Measurements from ENCODE around the gene TRAM2. TPM values are rescaled to one million over a fixed set of nuclear protein-coding genes. Genes with fewer than 3 reads are reported as not detected.

TRAM2 gene
- total and polyA plus RNA-seq, 2 of the 13 experiments (the other 11 are each of a cell fraction or from before 2014, with no cell fraction given): 49.1 to 72.5 TPM

DNA sequence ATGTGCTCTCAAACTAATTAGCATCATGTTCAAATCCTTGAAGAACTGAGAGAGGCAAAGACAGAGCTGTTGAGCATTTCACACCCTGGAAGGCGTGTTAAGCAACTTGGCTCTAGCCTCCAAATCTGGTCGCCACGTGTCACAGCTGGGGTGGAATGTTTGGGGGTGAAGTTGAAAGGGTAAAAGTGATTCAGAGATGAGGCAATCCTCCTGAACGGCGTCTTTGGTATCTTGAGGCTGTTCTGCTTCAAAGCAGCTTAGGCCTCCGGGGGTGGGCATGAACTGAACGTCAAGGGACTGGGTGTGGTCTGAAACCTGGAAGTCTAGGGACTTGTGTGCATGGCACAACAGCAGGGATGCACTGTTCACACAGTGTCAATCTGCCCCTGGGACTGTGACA is 62.3 kb downstream of the TRAM2 start (continued):
- TF ChIP-seq, protein P1, sequence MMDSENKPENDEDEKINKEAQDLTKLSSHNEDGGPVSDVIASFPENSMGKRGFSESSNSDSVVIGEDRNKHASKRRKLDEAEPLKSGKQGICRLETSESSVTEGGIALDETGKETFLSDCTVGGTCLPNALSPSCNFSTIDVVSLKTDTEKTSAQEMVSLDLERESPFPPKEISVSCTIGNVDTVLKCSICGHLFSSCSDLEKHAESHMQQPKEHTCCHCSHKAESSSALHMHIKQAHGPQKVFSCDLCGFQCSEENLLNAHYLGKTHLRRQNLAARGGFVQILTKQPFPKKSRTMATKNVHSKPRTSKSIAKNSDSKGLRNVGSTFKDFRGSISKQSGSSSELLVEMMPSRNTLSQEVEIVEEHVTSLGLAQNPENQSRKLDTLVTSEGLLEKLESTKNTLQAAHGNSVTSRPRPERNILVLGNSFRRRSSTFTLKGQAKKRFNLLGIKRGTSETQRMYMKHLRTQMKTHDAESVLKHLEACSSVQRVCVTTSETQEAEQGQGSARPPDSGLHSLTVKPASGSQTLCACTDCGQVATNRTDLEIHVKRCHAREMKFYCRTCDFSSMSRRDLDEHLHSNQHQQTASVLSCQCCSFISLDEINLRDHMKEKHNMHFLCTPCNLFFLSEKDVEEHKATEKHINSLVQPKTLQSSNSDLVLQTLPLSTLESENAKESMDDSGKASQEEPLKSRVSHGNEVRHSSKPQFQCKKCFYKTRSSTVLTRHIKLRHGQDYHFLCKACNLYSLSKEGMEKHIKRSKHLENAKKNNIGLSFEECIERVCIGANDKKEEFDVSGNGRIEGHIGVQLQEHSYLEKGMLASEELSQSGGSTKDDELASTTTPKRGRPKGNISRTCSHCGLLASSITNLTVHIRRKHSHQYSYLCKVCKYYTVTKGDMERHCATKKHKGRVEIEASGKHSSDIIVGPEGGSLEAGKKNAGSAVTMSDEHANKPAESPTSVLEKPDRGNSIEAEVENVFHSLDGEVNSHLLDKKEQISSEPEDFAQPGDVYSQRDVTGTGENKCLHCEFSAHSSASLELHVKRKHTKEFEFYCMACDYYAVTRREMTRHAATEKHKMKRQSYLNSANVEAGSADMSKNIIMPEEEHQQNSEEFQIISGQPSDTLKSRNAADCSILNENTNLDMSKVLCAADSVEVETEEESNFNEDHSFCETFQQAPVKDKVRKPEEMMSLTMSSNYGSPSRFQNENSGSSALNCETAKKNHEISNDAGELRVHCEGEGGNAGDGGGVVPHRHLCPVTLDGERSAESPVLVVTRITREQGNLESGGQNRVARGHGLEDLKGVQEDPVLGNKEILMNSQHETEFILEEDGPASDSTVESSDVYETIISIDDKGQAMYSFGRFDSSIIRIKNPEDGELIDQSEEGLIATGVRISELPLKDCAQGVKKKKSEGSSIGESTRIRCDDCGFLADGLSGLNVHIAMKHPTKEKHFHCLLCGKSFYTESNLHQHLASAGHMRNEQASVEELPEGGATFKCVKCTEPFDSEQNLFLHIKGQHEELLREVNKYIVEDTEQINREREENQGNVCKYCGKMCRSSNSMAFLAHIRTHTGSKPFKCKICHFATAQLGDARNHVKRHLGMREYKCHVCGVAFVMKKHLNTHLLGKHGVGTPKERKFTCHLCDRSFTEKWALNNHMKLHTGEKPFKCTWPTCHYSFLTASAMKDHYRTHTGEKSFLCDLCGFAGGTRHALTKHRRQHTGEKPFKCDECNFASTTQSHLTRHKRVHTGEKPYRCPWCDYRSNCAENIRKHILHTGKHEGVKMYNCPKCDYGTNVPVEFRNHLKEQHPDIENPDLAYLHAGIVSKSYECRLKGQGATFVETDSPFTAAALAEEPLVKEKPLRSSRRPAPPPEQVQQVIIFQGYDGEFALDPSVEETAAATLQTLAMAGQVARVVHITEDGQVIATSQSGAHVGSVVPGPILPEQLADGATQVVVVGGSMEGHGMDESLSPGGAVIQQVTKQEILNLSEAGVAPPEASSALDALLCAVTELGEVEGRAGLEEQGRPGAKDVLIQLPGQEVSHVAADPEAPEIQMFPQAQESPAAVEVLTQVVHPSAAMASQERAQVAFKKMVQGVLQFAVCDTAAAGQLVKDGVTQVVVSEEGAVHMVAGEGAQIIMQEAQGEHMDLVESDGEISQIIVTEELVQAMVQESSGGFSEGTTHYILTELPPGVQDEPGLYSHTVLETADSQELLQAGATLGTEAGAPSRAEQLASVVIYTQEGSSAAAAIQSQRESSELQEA (CRISPR knock-in tag; IDR thresholded peaks at IDR 0.05; ENCODE audit: not compliant biosample characterization): no peak
- TF ChIP-seq ZNF205 (CRISPR knock-in tag; IDR thresholded peaks at IDR 0.05) (no peak), ZNF180 (CRISPR knock-in tag; IDR thresholded peaks at IDR 0.05; ENCODE audit: borderline replicate concordance, low read depth) (no peak)
- TF ChIP-seq, protein P2, sequence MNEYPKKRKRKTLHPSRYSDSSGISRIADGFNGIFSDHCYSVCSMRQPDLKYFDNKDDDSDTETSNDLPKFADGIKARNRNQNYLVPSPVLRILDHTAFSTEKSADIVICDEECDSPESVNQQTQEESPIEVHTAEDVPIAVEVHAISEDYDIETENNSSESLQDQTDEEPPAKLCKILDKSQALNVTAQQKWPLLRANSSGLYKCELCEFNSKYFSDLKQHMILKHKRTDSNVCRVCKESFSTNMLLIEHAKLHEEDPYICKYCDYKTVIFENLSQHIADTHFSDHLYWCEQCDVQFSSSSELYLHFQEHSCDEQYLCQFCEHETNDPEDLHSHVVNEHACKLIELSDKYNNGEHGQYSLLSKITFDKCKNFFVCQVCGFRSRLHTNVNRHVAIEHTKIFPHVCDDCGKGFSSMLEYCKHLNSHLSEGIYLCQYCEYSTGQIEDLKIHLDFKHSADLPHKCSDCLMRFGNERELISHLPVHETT (CRISPR knock-in tag; conservative IDR thresholded peaks at IDR 0.05): no peak

Data from HepG2 (cell line).